HepG2 (cell line): ENCODE data around the gene KIF25. TPM values are rescaled to one million over a fixed set of nuclear protein-coding genes. Genes with fewer than 3 reads are reported as not detected.

ENCODE experiments used
- FOXP4 ChIP-seq: sonication (generic); formaldehyde crosslinking; IDR thresholded peaks from 2 replicates; pipeline ENCODE4 v1.4.0; 2020; ENCODE audit warnings: missing genetic modification reagents
- KDM3A ChIP-seq: IDR thresholded peaks from 2 replicates; pipeline ENCODE4 v1.6.1; 2018; ENCODE audit warnings: low read depth, missing compliant biosample characterization
- KIAA2018 ChIP-seq: sonication (generic); formaldehyde crosslinking; IDR thresholded peaks from 2 replicates; pipeline ENCODE4 v1.5.0; 2020; ENCODE audit warnings: mild to moderate bottlenecking, missing genetic modification reagents, borderline replicate concordance
- KLF16 ChIP-seq, 2 experiments: sonication (generic) in 1 of 2; formaldehyde crosslinking in 1 of 2; IDR thresholded peaks; 2 replicates each; pipeline versions ENCODE4 v1.6.1 to v1.8.0; 2016 to 2023; ENCODE audit warnings: missing genetic modification reagents in 2 of 2, missing compliant biosample characterization in 1 of 2
- PAXIP1 ChIP-seq: sonication (generic); formaldehyde crosslinking; conservative IDR thresholded peaks from 2 replicates; pipeline ENCODE4 v1.4.0; 2020; ENCODE audit warnings: mild to moderate bottlenecking, missing genetic modification reagents, moderate library complexity
- SALL1 ChIP-seq: sonication (generic); formaldehyde crosslinking; IDR thresholded peaks from 2 replicates; pipeline ENCODE4 v1.8.0; 2022; ENCODE audit warnings: mild to moderate bottlenecking, missing genetic modification reagents
- XRCC5 ChIP-seq: fragments of 200-400 bp; formaldehyde crosslinking; optimal IDR thresholded peaks from 2 replicates; pipeline ENCODE3; 2017; ENCODE audit warnings: mild to moderate bottlenecking, low read length
- ZFX ChIP-seq: sonication (generic); formaldehyde crosslinking; IDR thresholded peaks from 2 replicates; pipeline ENCODE4 v1.4.0; 2020; ENCODE audit warnings: mild to moderate bottlenecking, low read depth, missing genetic modification reagents, moderate library complexity
- ZNF276 ChIP-seq: sonication (generic); formaldehyde crosslinking; IDR thresholded peaks from 2 replicates; pipeline ENCODE4 v1.4.0; 2020; ENCODE audit warnings: mild to moderate bottlenecking, low read depth, missing genetic modification reagents
- ZNF883 ChIP-seq: sonication (generic); formaldehyde crosslinking; IDR thresholded peaks from 2 replicates; pipeline ENCODE4 v1.5.1; 2020; ENCODE audit warnings: mild to moderate bottlenecking, missing genetic modification reagents; ENCODE audit errors: not compliant biosample characterization
- ZSCAN31 ChIP-seq: sonication (generic); formaldehyde crosslinking; IDR thresholded peaks from 2 replicates; pipeline ENCODE4 v1.5.0; 2020; ENCODE audit warnings: low read depth, mild to moderate bottlenecking, missing genetic modification reagents
- polyA plus RNA-seq, 8 experiments: library from polyadenylated mRNA; depleted of rRNA in 3 of 8; stranded (reverse) in 7 of 8; unstranded in 1 of 8; fragments of >200 nt; fragmentation: Illumina TruSeq in 4 of 8; extraction: Trizol in 4 of 8; gene quantifications; 2 replicates each; pipeline versions ENCODE4 v1.2.1 to v1.2.3, GENCODE V29; 2011 to 2016; ENCODE audit warnings: low read depth in 4 of 8, missing spikeins in 1 of 8, mixed read lengths in 1 of 8; ENCODE audit not compliant: insufficient read depth in 1 of 8
- total RNA-seq, 5 experiments: library from RNA; depleted of rRNA; stranded (reverse); fragments of >200 nt; fragmentation: Illumina TruSeq; extraction: Trizol; gene quantifications; 2 replicates each; pipeline ENCODE4 v1.2.3, GENCODE V29; 2016; ENCODE audit warnings: low read depth in 1 of 5

KIF25 gene
- total and polyA plus RNA-seq, 2 of the 13 experiments (the other 11 are each of a cell fraction or from before 2014, with no cell fraction given), result not detected

- TF ChIP-seq PAXIP1 (CRISPR knock-in tag), result 0 out of 2 replicates have a peak, but pooled peaks have one; percentile 26
- TF ChIP-seq SALL1, result peak; percentile 37; the same call in 1 of the 2 replicates
- TF ChIP-seq ZFX (CRISPR knock-in tag), result 0 out of 2 replicates have a peak, but pooled peaks have one; percentile 16
- TF ChIP-seq KIAA2018 (CRISPR knock-in tag), result no peak
- TF ChIP-seq KLF16 (CRISPR knock-in tag; IDR thresholded peaks at IDR 0.05), result no peak
- TF ChIP-seq ZNF883 (CRISPR knock-in tag), result peak; percentile 2
- no peak for TF ChIP-seq KDM3A (CRISPR knock-in tag)
- no peak for TF ChIP-seq XRCC5
- TF ChIP-seq FOXP4 (CRISPR knock-in tag), result peak; percentile 22; the same call in 1 of the 2 replicates
- TF ChIP-seq ZNF276 (CRISPR knock-in tag), result 0 out of 2 replicates have a peak, but pooled peaks have one; percentile 9
- 0 out of 2 replicates have a peak, but pooled peaks have one; percentile 44 for TF ChIP-seq ZSCAN31 (CRISPR knock-in tag)
Observed at GRCh38 chr6:168078943-168079405, 81.5 kb downstream of the KIF25 start, which contains the start of gene FRMD1 (continued).
